Measurements from ENCODE around the gene F12.

- no peak for TF ChIP-seq EZH2 (IDR thresholded peaks at IDR 0.05; ENCODE audit: low read length, missing control alignments)
- TF ChIP-seq, protein P1, sequence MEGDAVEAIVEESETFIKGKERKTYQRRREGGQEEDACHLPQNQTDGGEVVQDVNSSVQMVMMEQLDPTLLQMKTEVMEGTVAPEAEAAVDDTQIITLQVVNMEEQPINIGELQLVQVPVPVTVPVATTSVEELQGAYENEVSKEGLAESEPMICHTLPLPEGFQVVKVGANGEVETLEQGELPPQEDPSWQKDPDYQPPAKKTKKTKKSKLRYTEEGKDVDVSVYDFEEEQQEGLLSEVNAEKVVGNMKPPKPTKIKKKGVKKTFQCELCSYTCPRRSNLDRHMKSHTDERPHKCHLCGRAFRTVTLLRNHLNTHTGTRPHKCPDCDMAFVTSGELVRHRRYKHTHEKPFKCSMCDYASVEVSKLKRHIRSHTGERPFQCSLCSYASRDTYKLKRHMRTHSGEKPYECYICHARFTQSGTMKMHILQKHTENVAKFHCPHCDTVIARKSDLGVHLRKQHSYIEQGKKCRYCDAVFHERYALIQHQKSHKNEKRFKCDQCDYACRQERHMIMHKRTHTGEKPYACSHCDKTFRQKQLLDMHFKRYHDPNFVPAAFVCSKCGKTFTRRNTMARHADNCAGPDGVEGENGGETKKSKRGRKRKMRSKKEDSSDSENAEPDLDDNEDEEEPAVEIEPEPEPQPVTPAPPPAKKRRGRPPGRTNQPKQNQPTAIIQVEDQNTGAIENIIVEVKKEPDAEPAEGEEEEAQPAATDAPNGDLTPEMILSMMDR (conservative IDR thresholded peaks at IDR 0.05 in 1 of 2, IDR thresholded peaks at IDR 0.05 in 1 of 2; ENCODE audit: low read depth in 1 of 2, low read length in 2 of 2) = no peak
Measured at GRCh38 chr5:177427919-177428573, 18.7 kb upstream of the F12 start.

Measured in fibroblast of lung (primary cell).